Hepatic stellate cell (primary cell): Measurements from ENCODE around the gene HPSE2.
A peak's percentile ranks its signal among the peaks of the same experiment; 100 is the strongest.
"Not testable (repeated sequence)": the region's sequence is repeated elsewhere in the genome, so short reads cannot be mapped to it uniquely, and the experiment has no call there.

ENCODE experiments used
- DNase-seq: peaks from one replicate; pipeline ENCODE4 v3.0.0; 2011; ENCODE audit warnings: low spot score

HPSE2 gene

DNA sequence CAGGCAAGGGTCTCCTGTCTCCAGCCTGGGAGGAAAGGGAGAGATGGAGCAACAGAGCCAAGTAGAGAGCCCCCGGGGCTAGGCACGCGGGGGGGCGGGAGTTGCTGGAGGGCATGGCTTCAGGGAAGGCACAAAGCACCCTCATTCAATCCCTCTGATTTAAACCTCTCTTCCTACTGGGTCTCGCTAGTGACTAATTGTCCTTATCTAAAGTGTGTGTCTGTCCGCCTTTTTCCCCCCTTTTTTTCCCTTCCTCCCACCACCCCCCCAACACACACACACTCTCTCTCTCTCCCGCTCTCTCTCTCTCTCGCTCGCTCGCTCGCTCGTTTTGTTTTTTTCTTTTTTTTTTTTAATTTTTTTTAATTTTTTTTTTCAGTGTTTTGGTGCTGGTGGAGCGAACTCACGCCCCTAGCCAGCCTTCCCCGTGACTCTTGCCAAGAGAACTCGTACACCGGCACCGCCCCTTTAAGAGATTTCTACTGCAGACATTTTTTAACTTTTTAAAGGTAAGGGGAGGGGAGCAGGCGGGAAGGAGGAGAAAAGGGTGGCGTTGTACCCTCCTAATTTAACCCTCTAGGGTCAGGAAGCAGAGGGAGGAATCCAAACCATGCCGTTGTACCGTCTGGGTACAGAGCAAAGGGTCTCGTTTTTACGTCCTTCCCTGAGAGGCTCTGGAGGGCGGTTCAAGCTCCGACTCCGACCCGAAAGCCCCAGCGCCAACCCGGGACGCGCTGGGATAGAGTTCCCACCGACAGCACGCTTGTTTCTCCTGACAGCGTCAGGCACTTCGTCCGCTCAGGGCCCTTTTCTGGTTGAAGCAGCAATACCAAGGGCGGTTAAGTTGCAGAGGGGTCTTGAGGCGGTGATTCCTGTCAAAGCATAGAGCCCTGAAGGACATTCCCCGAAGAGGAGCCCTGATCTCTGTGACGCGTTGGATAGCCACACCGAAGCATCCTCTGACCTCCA, at the start of gene HPSE2:
HPSE2 (minus strand) TSS at position 195 of the 969 bp plus-strand sequence.
- no peak for DNase-seq

- no peak for DNase-seq
Measured at GRCh38 chr10:99280472-99280871, 44.8 kb upstream of the HPSE2 start.

- no peak for DNase-seq
Measured at GRCh38 chr10:99279626-99280111, 44.0 kb upstream of the HPSE2 start.

DNA sequence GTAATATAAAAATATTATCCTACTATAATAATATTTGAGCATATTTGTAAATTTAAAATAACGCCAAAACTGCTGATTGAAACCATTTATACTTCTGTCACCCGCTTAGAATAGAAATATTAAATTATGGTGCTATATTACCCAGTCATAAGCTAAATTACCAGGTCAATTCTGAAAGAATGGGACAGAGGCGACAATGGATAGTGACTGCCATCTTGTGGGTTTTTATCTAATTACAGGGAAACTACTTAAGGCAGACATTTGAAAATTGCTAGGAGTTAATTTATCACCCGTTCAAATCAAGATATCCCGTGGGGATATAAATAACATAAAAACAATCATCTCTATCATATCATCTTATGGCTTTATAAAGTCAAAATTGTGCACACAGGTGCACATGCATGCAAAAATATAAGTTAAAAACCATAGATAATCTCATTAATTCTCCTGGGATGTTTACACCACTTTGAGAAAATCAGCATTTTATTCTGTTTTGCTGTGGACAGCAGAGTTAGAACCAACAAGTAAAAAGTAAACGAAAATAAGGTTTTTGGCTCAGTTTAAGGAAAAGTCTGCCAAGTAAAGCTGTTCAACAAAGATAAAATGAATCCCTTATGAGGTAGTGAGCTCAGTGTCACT, 41.3 kb upstream of the HPSE2 start:
- DNase-seq = no peak

GRCh38 chr10:99266383-99266782, 30.7 kb upstream of the HPSE2 start:
- no peak for DNase-seq

DNA sequence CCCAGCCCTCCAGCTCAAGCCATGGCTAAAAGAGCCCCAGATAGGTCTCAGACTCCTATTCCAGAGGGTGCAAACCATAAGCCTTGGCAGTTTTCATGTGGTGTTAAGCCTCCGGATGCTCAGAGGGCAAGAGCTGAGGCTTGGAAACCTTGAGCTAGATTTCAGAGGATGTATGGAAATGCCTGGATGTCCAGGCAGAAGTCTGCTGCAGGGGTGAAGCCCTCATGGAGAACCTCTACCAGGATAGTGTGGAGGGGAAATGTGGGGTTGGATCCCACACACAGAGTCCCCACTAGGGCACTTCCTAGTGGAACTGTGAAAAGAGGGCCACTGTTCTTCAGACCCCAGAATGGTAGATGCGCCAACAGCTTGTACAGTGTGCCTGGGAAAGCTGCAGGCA, 13.2 kb upstream of the HPSE2 start:
- no peak for DNase-seq

- DNase-seq = not testable (repeated sequence)
Measured at GRCh38 chr10:99247893-99248292, 12.2 kb upstream of the HPSE2 start.

DNA sequence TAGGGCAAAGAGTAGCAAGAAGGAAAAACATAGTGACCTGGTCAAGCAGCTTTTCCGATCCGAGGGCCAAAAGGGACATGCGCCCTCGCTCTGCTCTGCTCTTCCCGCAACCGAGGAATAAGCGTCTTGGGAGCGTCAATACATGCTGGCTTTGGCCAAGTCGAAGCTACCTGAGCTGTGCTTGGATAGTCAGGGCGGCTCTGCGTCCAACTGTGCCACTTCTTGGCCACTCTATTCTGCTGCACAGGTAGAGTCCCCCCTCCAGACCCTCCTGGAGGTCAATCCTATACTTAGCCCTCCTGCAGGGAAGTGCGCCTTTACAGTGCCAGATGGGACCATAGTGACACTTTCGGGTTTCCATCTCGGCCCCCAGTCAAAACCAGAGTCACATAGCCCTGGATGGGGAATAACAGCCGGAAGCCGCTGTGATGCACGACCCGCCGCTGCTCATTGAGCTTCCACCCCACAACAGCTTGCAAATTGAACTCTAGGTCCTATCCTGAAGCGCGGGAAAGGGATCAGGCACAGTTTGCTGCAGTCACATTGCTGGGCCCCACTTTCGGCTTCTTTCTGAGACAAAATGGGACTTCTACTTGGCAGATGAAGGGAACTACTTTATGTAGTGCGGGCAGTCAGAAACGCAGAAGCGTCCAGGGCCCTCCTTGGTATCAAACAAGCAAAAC, 1.1 kb upstream of the HPSE2 start:
- DNase-seq = no peak

GRCh38 chr10:99234791-99235657, 628 bp downstream of the HPSE2 start:
- DNase-seq = no peak

DNA sequence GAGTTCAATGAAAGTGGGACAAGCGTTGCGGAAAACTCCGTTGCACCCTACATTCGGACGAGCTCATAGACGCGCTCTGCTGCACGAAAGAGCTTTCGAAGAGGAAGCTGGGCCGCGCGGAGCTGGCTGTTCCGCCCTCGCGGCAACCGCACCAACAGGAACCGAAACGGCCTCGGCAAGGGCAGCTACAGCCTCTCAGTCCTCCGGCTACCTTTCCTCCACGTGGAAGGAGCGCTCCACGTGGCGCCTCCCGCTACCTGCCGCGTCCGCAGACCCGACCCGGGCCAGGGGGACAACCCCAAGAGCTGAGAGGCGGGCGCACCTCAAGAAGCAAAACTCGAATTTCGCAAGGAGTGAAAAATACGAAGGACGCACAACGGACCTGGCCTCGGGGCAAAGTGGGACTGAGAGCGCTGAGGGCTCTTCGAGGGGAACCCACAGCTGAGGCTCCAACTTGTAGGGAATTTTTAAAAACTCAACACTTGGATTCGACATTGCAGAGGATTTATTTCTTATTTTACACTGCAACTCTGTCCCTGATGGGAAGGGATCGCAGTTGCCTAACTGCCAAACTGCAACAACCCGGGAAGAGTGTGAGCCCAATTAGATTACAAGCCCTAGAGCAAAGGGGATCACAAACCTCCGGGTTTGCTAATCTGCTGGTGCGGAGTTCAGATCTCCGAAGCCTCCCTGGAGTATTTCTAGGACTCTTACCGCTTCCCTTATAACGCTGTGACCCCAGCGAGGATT, 1.4 kb downstream of the HPSE2 start:
- DNase-seq = no peak

DNA sequence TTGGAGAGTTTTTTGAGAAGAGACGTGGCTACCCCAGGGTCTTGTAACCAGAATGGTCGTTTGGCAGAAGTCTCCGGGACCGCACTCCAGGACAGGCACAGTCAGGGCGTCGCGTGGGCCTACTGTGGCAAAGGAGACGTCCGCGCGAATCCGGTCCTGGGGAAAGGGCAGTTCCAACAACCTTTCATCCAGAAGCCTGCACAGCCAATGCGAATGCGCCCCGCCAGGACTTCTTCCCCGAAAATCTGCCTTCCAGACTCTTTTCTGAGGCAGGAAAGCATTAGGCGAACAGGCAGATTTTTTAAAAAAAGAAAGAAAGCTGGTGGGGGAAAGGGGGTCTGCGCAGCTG, 2.0 kb downstream of the HPSE2 start:
- no peak for DNase-seq

DNA sequence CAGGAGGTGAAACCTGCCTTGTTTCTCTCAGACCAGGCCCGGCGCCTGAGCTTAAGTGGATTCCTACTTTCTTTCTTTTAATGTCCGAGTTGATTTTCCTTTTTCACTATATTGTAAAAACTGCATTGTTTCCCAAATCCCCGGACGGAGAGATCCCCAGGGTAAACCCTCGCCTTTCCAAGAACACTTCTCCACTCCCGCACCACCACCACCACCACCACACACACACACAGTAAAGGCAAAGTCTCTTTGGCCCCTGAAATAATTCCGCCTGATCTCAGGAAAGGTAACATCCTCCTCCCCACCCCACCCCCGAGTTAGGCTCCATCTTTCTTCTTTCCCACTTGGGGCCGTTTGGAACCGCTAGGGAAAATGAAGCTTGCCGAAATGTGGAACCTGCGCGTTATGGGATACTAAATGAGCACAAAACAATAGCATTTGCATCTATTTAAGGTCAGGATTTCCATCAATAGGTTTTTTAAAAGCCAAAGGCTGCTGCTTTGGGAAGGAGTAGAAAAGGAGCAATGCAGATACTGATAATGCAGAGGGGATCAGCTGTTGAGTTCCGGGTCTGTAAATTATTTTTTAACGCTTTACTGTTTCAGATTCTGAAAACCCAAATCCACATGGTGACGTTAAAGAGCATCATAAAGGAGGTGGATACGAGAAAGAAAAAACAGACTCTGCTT, 2.5 kb downstream of the HPSE2 start:
- no peak for DNase-seq

- DNase-seq = no peak
Measured at GRCh38 chr10:99232360-99232999, 3.2 kb downstream of the HPSE2 start.

DNA sequence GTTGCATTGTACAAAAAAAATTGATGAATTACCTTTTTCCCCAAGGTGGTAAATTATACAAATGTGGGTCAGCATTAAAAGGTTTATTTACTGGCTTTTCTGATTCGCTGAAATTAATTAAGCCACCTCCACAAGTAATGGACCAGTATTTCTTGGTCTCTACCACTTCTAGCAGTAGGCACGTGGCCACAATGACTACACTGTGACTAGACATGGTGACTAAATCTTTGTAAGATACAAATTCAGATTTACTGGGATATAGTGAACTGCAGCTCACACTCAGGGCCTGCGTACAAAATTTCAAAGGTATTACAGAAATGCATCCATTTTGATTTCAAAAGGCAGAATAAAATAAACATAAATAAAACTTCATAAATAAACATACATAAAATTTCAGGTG, 10.9 kb downstream of the HPSE2 start:
- no peak for DNase-seq

DNA sequence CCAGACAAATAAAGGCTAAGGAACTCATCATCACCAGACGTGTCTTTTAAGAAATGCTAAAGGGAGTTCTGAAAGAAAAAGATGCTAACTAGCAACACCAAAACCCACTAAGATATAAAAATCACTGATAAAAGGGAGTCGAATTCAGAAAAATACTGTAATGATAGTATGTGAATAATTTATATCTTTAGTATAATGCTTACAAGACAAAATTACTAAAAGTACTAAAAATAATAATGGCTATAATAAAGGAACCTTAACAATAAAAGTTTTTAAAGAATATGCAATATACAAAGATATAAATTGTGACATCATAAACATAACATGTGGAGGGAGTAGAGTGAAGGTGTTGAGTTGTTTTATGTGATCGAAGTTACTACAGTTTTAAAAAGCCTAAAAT, 28.3 kb downstream of the HPSE2 start:
- DNase-seq = no peak

- DNase-seq = no peak
Measured at GRCh38 chr10:99203310-99203709, 32.3 kb downstream of the HPSE2 start.

DNA sequence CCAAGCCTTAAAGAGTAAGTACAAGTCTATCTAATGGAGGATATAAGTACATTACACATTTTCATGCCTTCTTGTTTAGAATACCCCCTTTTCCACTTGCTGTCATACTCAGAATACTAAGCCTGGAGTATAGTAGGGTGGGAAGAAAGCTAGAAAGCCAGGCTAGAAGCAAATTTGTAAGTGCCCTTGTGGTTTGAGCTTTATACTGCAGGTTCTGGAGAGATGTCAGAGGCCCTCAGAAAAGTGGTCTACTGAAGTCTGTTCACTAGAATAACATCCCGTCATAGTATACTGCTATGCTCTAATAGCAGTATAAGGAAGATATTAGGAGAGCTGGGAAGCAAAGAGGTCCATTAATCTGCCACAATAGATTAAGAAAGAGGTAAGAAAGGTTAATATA, 62.7 kb downstream of the HPSE2 start:
- no peak for DNase-seq

GRCh38 chr10:99172128-99172738, 63.4 kb downstream of the HPSE2 start:
- peak; percentile 34 for DNase-seq

DNA sequence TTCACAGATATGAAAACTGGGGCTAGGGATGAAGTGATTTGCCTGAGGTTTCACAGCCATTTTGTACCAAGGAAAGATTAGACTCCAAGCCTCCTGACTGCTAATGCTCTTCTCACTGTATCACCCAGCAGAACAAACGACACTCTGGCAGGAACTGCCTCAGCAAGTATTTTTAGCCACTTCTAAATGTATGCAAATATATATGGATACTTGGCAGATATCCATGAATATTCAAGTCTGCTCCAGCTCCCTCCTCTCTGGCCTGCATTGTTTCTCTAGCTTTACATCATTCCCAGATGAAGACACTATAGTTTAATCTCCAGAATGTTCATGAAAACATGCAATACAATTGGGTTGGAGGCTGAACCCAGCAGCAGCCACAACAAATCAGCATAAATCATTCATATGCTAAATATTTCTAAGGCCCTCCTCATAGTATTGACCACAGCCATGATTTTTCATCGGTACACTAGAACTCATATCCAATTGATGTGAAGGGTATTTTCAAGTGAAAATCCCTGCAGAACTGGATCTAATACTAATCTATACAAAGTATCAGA, 65.5 kb downstream of the HPSE2 start:
- DNase-seq = no peak
